Measurements from ENCODE around the gene PPP3CA.
"Not testable (repeated sequence)": the region's sequence is repeated elsewhere in the genome, so short reads cannot be mapped to it uniquely, and the experiment has no call there.

Gene PPP3CA

DNA sequence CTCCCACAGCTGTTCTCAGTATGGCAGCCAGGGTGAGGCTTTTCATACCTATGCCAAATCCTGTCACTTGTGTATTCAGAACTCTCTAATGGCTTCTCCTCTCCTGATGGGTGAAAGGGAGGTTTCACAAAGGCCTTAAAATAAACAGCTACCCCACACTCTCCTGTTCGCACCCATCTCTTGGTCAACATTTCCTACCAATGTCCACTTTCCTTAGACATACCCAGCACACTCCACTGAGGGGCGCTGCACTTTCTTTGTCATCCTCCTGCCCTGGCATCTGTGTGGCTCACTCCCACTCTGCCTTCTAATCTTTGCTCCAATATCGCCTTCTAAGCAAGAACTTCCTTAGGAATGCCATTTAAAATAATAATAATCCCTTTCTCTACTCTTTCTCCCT lies 313.3 kb downstream of the PPP3CA start:
- DNase-seq, result no peak

DNA sequence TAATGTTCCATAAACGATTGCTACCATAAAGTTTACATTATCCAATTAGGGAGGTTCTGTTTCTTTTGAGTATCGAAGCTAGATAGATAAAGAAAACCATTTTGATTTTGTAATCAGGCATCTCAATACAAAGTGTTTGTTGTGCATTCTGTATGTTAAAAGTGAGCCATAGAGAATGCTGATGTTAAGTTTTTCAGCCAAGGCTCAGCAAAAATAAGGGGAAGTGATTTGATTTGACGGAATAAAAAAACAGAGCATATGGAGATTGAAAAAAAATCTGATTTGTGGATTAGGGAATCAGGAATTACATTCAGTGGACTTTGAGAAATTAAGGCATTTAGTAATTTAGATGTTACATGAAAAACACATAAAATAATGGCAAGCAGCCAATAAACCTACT lies 314.8 kb downstream of the PPP3CA start:
- DNase-seq, result no peak

DNA sequence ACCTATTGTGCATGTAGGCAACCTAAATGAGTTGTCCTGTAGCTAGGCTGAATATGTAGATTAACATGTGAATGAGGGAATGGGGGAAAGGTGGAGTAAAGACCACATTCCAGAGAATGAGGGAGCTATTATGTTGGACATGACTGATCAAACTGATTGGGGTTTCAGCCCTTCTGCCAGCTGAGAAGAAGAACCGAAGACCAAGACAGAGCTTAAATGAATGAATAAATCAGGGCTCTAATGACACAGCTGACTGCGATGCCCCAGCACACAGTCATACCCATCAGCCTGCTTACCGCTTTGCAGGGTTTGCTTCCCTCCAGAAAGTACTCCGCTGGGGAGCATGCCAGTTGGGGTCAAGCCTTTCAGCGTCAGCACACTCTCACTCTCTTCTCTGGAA lies 315.4 kb downstream of the PPP3CA start:
- DNase-seq, result no peak

- no peak for DNase-seq
Observed at GRCh38 chr4:101028886-101029285, 318.4 kb downstream of the PPP3CA start.

DNA sequence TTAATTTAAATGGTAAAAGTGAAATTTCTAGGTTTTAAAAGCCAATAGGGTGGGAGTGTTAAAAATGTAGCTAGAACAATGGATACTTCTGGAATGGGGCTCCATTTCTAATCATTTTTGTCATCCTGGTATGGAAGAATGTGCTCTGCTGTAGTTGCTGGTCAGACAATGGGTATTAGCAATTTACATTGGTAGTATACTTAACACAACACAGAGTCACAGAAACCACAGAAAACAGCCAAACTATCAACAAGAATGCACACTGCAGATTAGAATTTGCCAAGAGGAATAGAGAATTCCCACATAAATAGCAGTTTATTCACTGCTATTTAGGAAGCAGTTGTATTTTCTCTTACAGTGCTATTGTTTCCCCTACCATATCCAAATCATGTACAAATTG lies 319.6 kb downstream of the PPP3CA start:
- DNase-seq, result no peak

DNA sequence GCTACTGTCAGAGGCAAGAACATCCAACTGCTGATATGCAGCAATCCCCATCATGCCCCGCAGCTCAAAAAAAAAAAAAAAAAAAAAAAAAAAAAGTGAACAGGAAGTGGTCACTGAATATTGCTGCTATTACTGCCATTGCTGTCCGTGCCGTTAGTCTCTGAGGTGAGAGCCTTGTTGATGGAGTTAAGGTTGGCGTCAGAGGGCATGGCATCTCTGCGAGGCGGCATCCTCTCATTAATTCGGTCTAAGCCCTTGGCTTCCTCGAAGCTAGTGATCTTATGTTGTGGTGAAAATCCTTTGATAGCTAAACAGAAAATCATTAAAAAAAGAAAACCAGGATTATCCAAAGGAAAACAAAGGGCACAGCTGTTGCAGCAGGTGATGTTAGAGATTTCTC lies 321.6 kb downstream of the PPP3CA start:
- no peak for DNase-seq

- no peak for DNase-seq
Observed at GRCh38 chr4:101022151-101023024, 324.9 kb downstream of the PPP3CA start.

GRCh38 chr4:101020956-101021355 lies 326.4 kb downstream of the PPP3CA start:
- peak in 1 of 2 donors; percentile 8 for DNase-seq

- peak; percentile 18 to 23 for DNase-seq
Observed at GRCh38 chr4:101019941-101020401, 327.4 kb downstream of the PPP3CA start.

DNA sequence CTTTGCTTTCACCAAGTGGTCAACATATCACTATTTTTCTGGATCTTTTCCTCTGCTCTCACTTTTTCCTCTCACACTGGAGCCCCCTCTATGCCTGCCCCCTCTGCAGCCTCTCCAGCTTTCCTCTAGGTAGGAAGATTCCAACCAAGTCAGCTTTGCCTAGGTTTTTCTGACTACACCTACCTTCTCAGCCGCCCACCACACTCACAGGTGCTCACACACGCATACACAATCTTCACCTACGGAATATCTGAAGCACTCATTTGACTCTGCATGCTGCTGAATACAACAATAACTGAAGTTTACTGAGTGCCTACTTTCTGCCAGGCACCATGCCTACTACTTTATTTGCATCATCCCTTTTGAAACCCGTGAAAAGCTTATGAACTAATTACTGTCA lies 328.0 kb downstream of the PPP3CA start:
- DNase-seq, result peak in 1 of 2 donors; percentile 33

GRCh38 chr4:101018836-101019235 lies 328.5 kb downstream of the PPP3CA start:
- no peak for DNase-seq

GRCh38 chr4:101014417-101014816 lies 332.9 kb downstream of the PPP3CA start:
- no peak for DNase-seq

- no peak for DNase-seq
Observed at GRCh38 chr4:101010987-101011386, 336.3 kb downstream of the PPP3CA start.

GRCh38 chr4:101009471-101009870 lies 337.9 kb downstream of the PPP3CA start:
- no peak for DNase-seq

DNA sequence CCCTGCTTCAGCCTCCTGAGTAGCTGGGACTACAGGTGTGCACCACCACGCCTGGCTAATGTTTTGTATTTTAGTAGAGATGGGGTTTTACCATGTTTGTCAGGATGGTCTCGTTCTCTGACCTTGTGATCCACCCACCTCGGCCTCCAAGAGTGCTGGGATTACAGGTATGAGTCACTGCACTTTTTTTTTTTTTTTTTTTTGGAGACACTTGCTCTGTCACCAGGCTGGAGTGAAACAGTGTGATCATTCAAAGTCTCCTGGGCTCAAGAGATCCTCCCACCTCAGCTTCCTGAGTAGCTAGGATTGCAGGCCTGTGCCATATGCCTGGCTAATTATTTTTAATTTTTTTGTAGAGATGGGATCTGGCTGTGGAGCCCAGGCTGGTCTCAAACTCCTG lies 338.8 kb downstream of the PPP3CA start:
- no peak for DNase-seq

GRCh38 chr4:101005659-101006058 lies 341.7 kb downstream of the PPP3CA start:
- DNase-seq, result no peak

- no peak for DNase-seq
Observed at GRCh38 chr4:101000496-101000895, 346.8 kb downstream of the PPP3CA start.

DNA sequence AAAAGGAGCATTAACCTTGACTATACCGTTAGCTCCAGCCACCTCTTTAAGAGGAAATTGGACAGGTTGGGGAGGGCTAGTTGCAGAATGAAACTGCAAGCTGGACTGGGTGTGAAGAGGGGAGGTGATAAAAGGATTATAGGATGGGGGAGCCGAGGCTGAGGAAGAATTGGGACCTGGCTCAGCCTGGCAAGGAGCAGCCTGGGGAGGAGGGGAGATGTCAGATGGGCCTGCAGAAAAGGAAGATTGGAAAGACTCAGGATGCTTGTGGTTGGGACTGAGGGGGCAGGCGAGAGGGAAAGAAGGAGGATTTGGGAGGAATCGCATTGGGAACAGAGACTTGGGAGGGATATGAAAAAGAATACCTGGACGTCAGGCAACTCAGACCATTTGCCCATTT lies 351.7 kb downstream of the PPP3CA start:
- DNase-seq, result no peak

- not testable (repeated sequence) for DNase-seq
Observed at GRCh38 chr4:100995002-100995401, 352.3 kb downstream of the PPP3CA start.

DNA sequence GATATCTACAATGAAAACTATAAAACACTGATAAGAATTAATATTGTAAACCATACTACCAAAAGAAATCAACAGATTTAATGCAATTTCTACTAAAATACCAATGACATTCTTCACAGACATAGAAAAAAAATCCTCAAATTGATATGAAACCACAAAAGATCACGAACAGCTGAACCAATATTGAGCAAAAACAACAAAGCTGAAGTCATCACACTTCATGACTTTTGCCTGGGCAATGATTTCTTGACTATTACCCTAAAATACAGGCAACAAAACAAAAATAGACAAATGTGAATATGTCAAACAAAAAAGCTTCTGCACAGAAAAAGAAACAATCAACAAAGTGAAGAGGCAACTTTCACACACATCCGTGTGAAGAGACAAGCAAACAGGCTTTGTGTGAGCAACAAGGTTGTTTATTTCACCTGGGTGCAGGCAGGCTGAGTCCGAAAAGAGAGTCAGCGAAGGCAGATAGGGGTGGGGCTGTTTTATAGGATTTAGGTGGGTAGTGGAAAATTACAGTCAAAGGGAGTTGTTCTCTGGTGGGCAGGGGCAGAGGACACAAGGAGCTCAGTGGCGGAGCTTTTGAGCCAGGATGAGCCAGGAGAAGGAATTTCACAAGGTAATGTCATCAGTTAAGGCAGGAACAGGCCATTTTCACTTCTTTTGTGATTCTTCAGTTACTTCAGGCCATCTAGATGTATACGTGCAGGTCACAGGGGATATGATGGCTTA lies 355.8 kb downstream of the PPP3CA start:
- DNase-seq, result not testable (repeated sequence)

DNA sequence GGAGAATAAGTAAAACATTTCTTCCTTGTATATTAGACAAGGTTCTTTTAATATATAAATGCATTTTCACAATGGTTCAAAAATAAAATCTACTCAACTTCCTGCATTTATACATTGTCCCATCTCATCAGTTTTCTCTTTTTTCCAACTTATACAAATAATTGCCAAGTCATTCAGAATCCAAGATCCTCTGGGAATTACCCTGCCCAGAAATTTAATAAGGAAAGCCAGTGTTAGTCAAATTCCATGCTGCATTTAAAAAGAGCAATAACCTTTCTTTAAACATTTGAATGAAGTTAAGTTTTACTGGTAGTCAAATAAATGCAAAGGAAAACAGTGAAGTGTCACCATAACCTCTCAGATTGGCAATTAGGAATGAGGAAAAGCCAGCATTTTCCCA lies 357.9 kb downstream of the PPP3CA start:
- DNase-seq, result no peak

GRCh38 chr4:100988876-100989275 lies 358.4 kb downstream of the PPP3CA start:
- no peak for DNase-seq

DNA sequence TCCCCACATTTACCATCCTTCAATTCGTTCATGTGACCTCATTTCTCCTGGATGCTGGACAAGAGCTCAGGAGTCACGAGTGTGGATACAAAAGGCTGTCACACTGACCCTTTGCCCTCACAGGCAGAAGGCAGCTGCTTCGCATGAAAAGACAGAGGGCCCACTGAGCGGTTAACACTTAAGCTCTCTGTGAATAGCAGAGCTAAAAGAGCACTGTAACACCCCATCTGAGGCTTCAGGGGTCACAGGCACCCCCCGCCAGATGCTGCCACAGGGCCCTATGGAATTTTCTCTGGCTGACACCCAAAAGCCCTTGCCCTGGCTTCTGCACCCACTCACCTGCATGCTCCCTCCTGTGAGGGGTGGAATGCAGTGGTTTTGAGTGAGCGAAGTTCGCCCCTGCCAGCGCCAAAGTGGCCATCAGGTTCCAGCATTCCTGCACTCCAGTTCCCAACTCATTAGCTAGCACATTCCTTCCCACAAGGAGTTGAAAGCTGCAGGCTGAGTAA lies 360.9 kb downstream of the PPP3CA start:
- no peak for DNase-seq

DNA sequence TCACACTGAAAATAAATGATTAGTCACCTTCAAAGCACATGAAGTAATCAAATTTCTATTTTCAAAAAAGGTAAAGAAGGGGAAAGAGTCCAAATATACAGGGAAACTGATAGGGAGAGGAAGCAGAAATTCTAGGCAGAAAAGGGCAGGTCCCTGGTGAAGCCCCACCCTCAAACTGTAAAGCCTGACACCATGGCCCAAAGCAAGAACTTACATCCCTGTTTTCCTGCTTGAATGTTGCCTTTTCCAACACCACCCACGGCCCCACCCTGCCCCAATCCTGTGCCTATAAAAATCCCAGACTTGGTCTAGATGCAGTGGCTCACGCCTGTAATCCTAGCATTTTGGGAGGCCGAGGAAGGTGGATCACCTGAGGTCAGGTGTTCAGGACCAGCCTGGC lies 361.8 kb downstream of the PPP3CA start:
- no peak for DNase-seq
